AG04449 (cell line): ENCODE data around the gene NPR1.
A peak's percentile ranks its signal among the peaks of the same experiment; 100 is the strongest.

Experiments
- CTCF ChIA-PET: fragments of 350-600 bp; formaldehyde crosslinking; extraction: SDS; loops from one replicate; lab custom pipeline; 2021; ENCODE audit warnings: antibody characterized with exemption; lab: Yijun Ruan, JAX
- POLR2A ChIA-PET: fragments of 400-600, 350-600 bp; formaldehyde crosslinking; extraction: SDS; loops from one replicate; lab custom pipeline; 2020; ENCODE audit warnings: antibody characterized with exemption, inconsistent platforms; lab: Yijun Ruan, JAX
- DNase-seq: peaks from one replicate; pipeline ENCODE4 v3.0.0-alpha.2; 2010; ENCODE audit warnings: low read depth, low spot score
- H3K4me3 ChIP-seq: 2 replicates; pipeline ENCODE4 v1.5.1; 2011; ENCODE audit warnings: low read depth, mild to moderate bottlenecking, control low read depth, low read length
- CTCF ChIP-seq: IDR thresholded peaks from one replicate; pipeline ENCODE4 v1.5.1; 2011; ENCODE audit warnings: mild to moderate bottlenecking, moderate library complexity, low read length, control low read depth, inconsistent platforms; ENCODE audit not compliant: insufficient read depth; ENCODE audit errors: missing control alignments

The NPR1 gene

GRCh38 chr1:153678519-153679336 is at the start of gene NPR1:
TSS of gene NPR1 (plus strand) at chr1:153678688. CDS start at chr1:153679109, 421 bp downstream.
- ChIA-PET POLR2A (no interaction called here), CTCF (interaction anchor here (0.7 to 8.9 kb wide), 27 partner anchors 10 to 312 kb away, joined by 3 to 118 read pairs (median 5); partner anchors contain the start of genes CREB3L4, JTB, RAB13 and RPS27)
- peak within 1 kb of the TSS; percentile 39 for H3K4me3 ChIP-seq
- no peak for DNase-seq
- TF ChIP-seq CTCF, result no peak

- no peak for TF ChIP-seq CTCF
- ChIA-PET POLR2A (interaction anchor here (1.9 kb wide), 1 partner anchor 16 kb away, joined by 7 read pairs; the partner anchor contains the start of gene S100A16), CTCF (interaction anchor here (6.0 to 14.0 kb wide), 4 partner anchors 13 to 120 kb away, joined by 56 to 178 read pairs (median 65); partner anchors contain the start of genes S100A14, S100A16 and S100A6)
- no peak overlapping the region for H3K4me3 ChIP-seq
- no peak for DNase-seq
Measured at GRCh38 chr1:153629343-153629665, 49.2 kb upstream of the NPR1 start.

GRCh38 chr1:153629971-153630370 is 48.5 kb upstream of the NPR1 start:
- CTCF ChIA-PET, result interaction anchor here (0.7 to 14.0 kb wide), 6 partner anchors 13 to 356 kb away, joined by 3 to 178 read pairs (median 58); partner anchors contain the start of genes RAB13, S100A14, S100A16 and S100A6
- POLR2A ChIA-PET, result interaction anchor here (1.3 to 1.9 kb wide), 2 partner anchors 17 to 360 kb away, joined by 3 to 7 read pairs; partner anchors contain the start of genes RPS27 and S100A16
- DNase-seq, result no peak
- TF ChIP-seq CTCF, result no peak
- H3K4me3 ChIP-seq, result no peak overlapping the region

GRCh38 chr1:153630384-153630783 is 48.1 kb upstream of the NPR1 start:
- H3K4me3 ChIP-seq, result no peak overlapping the region
- ChIA-PET POLR2A (interaction anchor here (0.6 to 1.3 kb wide), 3 partner anchors 22 to 360 kb away, joined by 3 read pairs; partner anchors contain the start of genes RPS27 and S100A6), CTCF (interaction anchor here (0.7 to 14.0 kb wide), 7 partner anchors 14 to 356 kb away, joined by 3 to 178 read pairs (median 56); partner anchors contain the start of genes ILF2, RAB13, S100A14 and S100A16)
- DNase-seq, result no peak
- TF ChIP-seq CTCF, result no peak

GRCh38 chr1:153631047-153632022 is 47.2 kb upstream of the NPR1 start:
- DNase-seq, result peak; percentile 17
- no peak for TF ChIP-seq CTCF
- no peak overlapping the region for H3K4me3 ChIP-seq
- POLR2A ChIA-PET, result interaction anchor here (0.6 to 1.3 kb wide), 4 partner anchors 23 to 359 kb away, joined by 3 read pairs; partner anchors contain the start of genes RPS27 and S100A6
- CTCF ChIA-PET, result interaction anchor here (0.8 to 14.0 kb wide), 7 partner anchors 15 to 355 kb away, joined by 3 to 178 read pairs (median 56); partner anchors contain the start of genes ILF2, RAB13, S100A14 and S100A16
